GM18870 (cell line): ENCODE results near the gene KIF17.
"Not testable (repeated sequence)": the region's sequence is repeated elsewhere in the genome, so short reads cannot be mapped to it uniquely, and the experiment has no call there.

Experiments
- ATAC-seq: cut with Tn5 transposase; IDR thresholded peaks from one replicate; pipeline ENCODE4 v1.9.1; 2021; ENCODE audit warnings: moderate library complexity; ENCODE audit not compliant: unreplicated experiment

Gene KIF17

GRCh38 chr1:20727746-20728316, 10.0 kb upstream of the KIF17 start:
- ATAC-seq = no peak

GRCh38 chr1:20726932-20727745, 9.3 kb upstream of the KIF17 start:
- no peak for ATAC-seq

GRCh38 chr1:20726118-20726911, 8.5 kb upstream of the KIF17 start:
- no peak for ATAC-seq

GRCh38 chr1:20725189-20726117, 7.6 kb upstream of the KIF17 start:
- no peak for ATAC-seq

- no peak for ATAC-seq
Measured at GRCh38 chr1:20724364-20725188, 6.8 kb upstream of the KIF17 start.

GRCh38 chr1:20723537-20724363, 5.9 kb upstream of the KIF17 start:
- no peak for ATAC-seq

- ATAC-seq = no peak
Measured at GRCh38 chr1:20723159-20723536, 5.3 kb upstream of the KIF17 start.

- ATAC-seq = no peak
Measured at GRCh38 chr1:20721117-20722061, 3.6 kb upstream of the KIF17 start.

- ATAC-seq = no peak
Measured at GRCh38 chr1:20720631-20721091, 2.9 kb upstream of the KIF17 start.

- ATAC-seq = no peak
Measured at GRCh38 chr1:20719871-20720620, 2.2 kb upstream of the KIF17 start.

- no peak for ATAC-seq
Measured at GRCh38 chr1:20719261-20719660, 1.5 kb upstream of the KIF17 start.

GRCh38 chr1:20718343-20718882, 606 bp upstream of the KIF17 start:
- ATAC-seq = not testable (repeated sequence)

GRCh38 chr1:20716232-20716631, 1.6 kb downstream of the KIF17 start:
- ATAC-seq = no peak

GRCh38 chr1:20715406-20715805, 2.4 kb downstream of the KIF17 start:
- ATAC-seq = no peak

GRCh38 chr1:20713440-20713839, 4.4 kb downstream of the KIF17 start:
- no peak for ATAC-seq

- no peak for ATAC-seq
Measured at GRCh38 chr1:20712215-20712577, 5.6 kb downstream of the KIF17 start.
